ENCODE measurements around the gene CDK18.

The CDK18 gene

DNA sequence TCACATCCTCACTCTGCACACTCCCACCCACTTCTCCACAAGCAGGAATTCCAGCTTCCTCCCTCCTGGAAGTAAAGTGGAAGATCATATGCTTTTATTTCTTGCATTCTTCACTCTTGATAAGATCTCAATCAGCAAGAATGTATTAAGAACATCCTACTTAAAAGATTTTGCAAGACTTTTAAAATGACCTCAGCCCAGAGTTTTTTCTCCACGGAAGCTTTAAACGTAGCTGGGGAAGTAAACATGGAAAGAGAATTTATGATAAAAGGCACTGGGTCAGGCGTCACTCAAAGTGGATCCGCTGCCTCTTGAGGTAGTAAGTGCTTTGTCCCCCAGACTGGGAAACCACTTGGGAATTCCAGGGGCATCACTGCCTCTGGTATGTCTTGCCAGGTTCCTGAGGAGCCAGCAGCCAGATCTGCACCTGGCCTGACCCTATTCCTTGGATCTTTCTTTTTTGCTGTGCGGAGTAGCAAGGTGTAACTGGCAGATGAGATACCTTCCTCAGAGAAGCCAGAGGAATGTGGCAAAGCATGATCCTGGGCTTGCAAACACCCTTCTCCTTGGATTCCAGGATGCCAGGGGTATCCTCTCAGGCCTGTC, 33.9 kb downstream of the CDK18 start:
- no peak for DNase-seq (ENCODE audit: low spot score)

DNA sequence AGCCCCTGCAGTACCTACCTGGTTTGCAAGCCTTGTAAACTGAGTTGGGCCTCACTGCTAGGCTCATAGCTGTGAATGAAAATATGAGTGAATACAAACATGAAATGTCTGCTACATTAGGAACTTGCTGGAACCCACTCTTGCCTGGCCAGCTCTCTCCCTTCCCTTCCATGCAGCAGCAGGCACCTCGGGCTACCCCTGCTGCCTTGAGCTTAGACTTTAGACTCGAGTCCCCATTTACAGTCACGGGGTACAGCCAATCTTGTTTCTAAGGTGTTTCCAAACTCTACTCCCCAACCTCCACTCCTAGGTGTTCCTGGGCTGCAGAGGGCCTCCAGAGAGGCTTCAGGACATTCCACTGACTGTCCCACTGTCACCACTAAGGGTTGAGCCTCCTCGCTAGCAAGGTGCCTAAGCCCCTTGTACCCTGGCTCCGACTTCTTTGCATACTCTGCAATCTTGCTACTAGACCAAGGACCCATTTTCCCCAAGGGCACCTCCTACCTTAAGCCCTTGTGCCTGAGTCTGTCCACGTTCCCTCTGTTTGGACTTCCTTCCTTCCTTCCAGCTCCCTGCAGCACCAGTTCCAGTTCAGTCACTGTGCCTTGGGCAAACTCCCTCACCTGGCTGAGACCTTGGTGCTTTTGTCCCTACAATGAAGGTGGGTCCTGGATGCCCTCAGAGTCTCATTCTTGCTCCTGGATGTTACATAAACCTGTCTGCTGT, 36.9 kb downstream of the CDK18 start:
- DNase-seq (ENCODE audit: low spot score) = peak; percentile 14

DNA sequence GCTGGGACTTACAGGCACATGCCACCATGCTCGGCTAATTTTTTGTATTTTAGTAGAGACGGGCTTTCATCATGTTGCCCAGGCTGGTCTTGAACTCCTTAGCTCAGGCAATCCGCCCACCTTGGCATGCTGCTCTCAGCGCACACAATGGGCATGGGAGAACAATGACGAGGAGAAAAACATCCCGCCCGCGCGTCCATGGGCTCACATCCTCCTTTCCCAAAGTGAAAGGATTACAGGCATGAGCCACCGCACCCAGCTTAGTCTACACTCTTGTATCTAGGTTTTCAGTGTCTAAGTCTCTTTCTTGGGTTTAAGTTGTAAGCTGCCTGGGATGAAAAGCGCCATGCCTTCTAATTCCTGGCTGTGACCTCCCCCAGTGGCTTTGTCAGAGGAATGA, 37.9 kb downstream of the CDK18 start:
- peak; percentile 25 for DNase-seq (ENCODE audit: low spot score)

DNA sequence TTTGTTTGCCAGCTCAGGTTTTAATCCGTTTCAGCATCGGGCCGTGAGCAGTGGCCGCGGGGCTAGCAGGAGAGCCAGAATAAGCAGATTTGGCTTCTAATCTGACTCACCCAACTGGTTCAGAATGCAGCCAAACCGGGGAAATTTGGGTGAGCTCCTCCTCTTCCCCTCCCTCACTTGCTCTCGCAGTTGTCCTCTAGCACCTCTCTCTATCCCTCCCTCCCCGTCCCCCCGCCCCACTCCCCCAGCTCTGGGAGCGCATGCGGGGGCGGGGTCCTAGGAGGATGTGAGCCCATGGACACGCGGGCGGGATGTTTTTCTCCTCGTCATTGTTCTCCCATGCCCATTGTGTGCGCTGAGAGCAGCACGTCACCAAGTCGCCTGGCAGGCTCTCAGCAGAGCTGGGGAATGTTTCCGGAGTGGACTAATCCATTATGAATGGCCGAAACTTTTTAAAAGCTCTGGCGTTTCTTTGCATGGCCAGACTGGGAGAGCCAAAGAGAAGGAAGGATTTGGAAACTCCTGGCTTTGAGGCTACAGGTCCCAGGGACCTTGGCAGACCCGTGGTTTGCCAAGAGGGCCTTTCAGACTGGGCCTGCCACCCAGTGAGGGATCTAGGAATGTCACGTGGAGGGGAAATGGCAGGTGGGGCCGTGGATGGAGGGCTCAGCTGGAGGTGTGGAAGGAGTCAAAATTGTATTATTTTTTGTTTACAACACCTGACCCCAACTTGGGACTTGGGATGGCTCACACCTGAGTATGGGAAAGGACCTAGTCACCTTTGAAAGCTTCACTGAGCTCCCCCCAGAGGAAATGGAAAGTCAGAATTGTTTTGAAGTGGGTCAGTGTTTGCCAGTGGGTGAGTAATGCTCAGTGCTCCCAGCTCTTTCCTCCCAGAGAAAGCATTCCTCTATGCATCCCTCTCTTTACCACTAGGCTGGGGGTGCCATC, 39.2 kb downstream of the CDK18 start:
- peak; percentile 84 for DNase-seq (ENCODE audit: low spot score)

DNA sequence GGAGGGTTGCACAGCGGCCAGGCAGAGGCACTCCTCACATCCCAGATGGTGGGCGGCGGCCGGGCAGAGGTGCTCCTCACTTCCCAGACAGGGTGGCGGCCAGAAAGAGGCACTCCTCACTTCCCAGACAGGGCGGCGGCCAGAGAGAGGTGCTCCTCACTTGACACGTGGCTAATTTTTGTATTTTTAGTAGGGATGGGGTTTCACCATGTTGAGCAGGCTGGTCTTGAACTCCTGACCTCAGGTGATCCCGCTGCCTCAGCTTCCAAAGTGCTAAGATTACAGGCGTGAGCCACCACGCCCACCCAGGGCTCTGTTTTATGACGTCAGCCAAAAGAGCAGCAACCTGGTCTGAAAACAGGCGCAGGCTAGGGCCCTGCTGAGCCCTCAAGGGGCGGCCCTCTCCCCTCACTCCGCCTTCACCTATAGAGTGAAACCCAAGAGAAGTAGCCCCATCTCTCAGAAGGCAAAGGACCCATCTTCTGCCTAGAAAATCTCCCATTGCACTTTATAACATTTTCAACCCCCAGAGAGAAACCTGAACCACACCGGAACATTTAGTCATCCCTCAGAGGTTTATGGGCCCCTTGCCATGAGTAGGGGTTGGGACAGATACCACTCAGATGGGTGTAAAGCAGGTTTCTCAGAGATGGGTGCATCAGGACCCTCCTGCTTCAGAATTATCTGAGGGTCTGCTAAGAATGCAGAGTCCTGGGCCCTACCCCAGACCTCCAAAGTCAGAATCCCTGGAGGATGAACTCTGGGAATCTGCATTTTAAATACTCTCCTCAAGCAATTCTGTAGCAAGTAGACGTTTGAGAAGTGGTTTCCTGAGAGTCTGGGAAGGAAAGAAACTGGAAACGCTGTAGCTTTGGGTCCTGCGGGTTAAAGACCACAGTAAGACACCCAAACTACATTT, 40.8 kb downstream of the CDK18 start:
- DNase-seq (ENCODE audit: low spot score) = peak; percentile 8

DNA sequence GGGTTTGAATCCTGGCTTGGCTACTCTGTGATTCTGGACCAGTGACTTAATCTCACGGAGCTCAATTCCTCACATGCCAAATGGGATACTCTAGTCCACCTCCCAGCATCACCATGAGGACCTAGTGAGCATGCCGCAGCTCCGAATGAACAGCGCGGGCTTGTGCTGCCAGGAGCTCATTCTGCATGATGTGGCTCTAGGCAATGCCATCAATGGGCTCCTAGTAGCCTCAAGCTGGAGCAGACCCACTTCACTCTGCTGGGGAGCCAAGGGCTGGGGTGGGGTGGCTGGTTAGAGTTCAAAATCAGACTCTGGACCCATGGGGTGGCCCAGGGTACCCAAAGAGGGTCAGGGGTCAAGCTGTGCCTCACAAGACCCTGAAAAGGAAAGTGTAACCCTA, 41.5 kb downstream of the CDK18 start:
- DNase-seq (ENCODE audit: low spot score) = peak; percentile 36

DNA sequence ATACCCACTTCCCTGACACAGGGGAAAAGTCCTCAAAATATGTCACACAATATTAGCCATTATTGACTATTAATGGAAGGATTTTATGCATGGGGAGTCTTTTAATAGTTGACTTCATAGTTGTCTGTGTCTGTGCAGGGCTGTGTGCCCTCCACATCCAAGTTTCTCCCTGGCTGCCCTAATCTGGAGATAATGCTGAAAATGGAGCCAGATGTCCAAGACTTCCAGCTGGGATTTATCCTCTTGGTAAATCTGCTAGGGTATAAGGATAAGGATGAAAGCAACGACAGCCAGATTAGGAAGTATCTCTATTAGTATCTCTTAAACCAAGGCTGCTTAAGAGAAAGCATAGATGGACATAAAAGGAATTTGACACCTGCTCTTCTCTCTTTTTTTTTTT, 42.1 kb downstream of the CDK18 start:
- DNase-seq (ENCODE audit: low spot score) = peak; percentile 61

DNA sequence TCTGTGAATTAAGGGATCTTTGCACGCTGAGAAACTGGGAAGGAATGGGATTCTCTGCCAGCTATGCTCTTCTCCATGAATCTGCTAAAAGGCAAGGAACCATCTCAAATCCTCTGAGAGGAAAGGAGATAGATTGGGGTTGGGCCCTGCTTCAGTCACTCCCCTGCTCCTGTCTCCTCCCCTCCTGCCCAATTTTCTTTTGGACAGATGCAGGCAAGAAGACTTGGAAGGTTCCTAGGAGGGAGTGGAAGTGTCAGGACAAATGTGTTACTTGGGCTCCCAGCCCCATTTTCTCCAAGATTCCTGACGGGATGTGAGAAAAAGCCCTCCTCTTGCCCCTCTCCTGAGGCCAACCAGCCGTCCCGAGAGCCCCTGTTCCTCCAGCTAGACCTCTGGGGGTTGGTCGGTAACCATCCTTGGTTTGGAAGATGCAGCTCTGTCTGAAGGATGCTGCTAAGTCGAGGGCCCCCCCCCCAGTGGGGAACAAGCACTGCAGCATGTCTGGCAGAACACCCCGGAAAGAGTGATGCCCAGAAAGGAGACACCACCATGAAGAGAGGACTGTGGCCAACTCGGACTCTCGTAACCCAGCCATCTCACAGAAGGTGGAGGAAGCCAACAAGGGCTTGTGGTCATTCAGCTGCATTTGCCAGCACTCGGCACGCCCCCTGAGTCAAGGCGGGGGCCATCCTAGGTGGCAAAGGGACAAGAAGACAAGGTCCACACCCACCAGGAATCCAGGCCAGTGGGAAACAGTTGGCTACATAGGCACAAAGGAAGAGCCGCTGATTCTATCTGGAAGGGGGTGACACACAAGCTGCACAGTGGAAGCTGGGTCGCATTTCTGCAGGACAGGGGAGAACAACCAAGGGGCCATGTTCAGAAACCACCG, 43.7 kb downstream of the CDK18 start:
- DNase-seq (ENCODE audit: low spot score) = peak; percentile 52

DNA sequence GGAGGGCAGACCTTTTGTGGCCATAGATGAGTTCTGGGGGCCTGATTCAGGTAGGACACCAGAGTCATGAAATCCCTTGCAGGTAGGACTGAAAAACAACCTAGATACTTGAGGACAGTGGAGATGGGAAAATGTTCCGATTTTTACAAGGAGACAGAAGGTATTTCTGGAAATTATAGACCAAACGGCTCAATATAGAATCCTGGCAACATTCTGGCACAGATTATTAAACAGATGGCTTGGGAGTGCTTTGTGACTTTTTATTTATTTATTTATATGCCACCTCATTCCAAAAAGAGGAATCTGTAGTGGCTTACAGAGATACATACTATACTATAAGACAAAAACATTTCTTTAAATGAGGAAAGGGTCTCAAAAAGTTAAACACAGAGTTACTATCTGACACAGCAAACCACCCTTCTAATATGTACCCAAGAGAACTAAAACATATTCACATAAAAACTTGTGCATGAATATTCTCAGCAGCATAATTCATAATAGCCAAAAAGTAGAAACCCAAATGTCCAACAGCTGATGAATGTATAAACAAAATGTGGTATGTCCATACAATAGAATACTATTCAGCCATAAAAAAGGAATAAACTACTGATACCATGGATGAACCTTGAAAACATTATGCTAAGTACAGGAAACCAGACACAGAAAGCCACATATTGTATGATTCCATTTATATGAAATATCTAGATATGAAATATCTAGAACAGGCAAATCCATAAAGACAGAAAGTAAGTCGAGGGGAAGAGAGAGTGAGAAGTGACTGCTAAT, 49.8 kb downstream of the CDK18 start:
- DNase-seq (ENCODE audit: low spot score) = no peak

DNA sequence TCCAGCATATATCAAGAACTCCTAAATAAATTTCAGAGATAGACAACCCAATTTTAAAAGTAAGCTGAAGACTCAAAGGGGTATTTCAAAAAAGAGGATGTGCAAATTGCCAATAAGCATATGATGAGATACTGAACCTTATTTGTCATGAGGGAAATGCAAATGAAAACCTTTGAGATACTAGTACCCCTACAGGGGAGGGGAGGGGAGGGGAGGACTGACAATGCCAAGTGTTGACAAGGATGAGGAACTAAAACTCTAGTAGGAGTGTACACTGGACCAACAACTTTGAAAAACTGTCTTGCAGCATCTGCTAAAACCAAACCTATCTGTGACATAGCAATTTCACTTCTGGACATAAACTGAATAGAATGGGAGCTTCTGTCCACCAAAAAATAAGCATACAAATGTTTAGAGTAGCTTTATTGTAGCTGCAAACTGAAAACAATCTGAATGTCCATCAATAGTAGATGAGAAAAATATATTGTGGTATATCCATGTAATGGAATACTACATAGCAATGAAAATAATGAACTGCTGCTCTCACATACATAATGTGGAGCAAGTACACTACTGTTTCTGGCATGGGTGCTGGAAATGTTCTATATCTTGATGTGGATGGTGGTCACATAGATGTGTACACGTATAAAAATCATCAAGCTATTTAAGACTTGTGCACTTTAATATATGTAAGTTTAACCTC, 57.2 kb downstream of the CDK18 start:
- DNase-seq (ENCODE audit: low spot score) = no peak

DNA sequence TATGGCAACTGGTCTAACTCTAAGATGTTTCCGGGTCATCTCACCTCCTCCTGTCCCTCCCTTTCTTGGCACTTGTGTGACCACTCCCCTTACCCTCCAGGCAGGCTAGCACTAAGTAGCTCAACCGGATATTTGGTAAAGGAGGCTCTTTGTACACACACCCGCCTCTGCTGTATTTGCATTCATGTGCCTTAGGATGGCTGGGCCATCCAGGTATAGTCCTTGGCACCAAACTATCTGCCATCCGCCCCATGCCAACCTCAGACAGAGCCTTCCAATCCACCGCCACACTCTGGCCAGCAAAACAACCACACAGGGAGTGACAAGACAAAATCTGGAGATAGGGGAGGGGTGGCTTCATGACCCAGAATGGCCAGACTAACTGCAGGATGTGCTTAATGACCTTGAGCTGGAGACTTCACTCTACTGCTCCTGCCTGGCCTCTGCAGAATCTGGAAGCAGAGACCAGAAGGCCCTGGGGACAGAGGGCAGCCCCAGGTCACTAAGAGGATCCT, 59.5 kb downstream of the CDK18 start:
- DNase-seq (ENCODE audit: low spot score) = peak; percentile 22

DNA sequence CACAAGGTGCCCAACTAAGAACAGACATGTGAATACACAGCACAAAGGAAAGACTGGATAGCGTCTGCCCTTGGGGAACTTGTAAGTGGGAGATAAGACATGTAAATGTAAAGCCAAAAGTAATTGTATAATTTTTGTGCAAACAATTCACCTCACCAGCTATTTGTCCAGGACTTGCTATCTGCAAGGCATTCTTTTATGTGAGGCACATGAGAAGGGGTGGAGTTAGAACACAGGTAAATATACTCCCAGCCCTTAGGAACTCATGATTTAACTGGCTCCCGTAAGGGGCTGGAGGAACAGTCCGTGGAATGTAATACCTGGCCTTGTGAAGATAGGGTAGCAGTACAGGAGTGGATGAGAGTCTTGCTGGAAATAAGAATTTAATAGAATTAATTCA, 61.3 kb downstream of the CDK18 start:
- DNase-seq (ENCODE audit: low spot score) = no peak

DNA sequence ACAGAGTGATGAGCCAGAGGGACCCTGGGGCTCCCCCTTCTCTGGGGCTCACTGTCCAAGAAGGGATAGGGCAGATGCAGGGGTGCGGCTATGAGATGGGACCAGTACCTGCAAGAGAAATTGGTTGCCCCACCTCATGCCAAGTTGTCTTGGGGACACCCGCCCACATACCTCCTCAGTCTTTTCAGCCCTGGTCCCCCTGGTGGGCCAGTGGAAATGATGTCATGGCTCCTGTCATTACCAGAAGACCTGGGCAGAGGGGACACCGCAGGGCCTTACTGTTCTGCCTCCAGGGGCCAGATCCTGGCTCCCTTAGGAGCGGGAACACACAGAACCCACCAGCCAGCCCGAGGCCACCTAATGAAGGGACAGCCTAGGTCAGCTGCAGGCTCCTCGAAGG, 63.2 kb downstream of the CDK18 start:
- DNase-seq (ENCODE audit: low spot score) = no peak

DNA sequence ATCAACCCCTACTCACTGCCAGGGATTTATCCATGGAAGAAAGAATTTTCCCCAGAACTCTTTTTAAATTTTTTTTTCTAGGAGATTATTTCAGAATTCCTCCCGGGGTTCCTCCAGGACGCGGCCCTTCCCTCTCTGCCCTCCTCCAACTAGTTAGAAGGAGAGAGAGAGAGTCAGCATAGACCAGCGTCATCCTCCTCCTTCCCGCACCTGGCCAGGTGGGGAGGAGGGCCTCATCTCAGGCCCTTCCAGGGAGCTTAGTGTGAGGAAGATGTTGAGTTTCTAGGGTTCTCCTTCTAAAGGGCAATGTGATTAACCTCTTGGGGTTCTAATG, 63.6 kb downstream of the CDK18 start:
- no peak for DNase-seq (ENCODE audit: low spot score)

DNA sequence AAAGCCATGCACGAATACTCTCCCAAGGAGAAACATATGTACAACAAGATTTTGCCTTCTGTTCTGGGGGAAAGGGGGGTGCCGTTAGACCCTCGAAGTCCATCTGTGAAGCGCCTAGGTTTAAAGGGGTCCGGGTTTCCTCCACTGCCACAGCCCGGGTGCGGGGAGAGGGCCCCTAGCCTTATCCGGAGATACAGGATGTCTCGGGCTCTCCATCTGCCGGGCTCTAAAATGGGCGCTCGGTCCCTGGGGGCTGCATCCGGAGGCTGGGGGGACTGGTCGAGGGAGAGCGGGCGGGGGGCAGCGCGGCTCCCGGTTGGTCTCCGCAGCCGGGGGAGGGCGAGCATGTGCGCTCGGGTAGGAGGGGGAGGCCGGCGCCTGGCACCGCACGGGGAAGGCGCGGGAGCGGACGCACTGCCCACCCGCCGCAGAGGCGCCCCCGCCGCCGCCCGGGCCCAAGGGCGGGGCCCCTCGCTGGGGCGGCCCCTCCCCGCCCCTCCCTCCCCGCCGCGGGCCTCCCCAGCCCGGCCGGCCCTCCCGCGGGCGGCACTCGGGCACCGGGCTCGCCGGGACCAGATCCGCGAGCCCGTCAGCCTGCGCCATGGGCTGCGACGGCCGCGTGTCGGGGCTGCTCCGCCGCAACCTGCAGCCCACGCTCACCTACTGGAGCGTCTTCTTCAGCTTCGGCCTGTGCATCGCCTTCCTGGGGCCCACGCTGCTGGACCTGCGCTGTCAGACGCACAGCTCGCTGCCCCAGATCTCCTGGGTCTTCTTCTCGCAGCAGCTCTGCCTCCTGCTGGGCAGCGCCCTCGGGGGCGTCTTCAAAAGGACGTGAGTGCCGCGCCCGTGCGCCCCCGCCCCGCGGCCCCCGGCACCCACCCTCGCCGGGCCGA, 64.2 kb downstream of the CDK18 start:
- peak; percentile 83 for DNase-seq (ENCODE audit: low spot score)

DNA sequence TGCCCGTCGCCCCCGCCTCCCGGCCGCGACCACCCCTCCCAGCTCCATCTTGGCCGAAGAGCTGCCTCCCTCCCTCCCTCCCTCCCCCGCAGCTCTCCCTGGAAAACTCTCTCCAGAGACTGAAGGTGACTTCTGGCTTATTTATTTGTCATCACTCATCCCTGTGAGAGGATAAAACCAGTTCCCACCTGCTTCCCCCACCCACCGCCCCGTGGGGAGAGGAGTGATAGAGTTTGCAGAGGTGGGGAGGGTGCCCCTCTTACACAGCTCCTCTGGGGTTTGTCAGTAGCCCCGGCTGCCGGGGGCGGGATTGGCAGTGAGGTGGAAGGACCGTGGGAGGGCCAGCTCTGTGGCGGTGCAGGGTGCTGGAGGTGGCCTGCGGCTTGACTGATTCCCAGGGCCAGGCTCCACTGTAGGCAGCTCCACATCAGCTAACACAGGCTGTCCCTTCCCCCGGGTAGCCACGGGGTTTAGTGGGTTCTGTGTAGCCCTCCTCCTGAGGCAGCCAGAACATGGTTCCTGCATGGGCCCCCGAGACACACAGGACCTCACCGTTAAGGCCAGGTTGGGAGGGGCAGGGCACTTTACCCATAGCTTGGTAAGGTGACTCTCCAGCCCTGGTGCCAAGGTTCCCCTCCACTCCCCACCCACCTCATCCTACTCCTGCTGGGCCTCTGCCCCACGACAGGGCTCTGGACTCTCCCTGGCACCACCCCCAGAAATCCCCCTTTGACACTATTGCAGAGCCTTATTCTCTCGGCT, 65.1 kb downstream of the CDK18 start:
- peak; percentile 67 for DNase-seq (ENCODE audit: low spot score)

DNA sequence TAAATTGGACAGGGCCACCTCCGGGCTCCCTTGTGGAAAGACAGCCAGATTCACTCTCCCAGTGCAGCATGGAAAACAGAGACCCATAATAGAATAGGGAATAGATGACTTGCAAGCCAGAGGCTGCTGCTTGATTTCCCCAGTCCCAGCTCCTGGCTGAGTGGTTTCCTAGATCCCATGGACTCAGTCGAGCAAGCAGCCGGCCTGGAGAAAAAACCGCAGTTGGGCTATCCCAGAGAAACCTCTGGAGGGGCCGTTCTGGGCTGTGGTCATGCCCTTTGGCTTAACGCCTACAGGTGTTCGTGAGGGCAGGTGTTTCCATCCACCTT, 65.7 kb downstream of the CDK18 start:
- DNase-seq (ENCODE audit: low spot score) = no peak
